Measurements from ENCODE around the gene BTBD9.

The BTBD9 gene

DNA sequence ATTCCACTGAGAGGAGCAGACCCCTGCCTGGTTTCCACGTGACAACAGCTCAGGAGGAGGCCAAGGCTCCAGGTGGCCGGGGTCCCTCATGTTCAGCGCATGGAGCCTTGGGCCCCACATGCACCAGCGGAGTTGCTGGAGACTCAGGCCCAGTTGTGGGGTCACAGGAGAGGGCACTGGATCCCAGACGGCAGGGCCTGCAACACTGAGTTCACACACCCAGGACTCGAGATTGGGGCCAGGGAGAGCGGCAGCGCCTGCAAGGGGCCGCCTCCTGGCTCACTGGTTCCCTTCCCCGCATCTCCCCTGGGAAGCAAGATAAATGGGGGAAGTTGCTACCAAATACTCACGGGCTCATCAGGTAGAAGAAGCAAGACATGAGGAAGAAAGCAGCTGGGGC lies 472.1 kb downstream of the BTBD9 start:
- Histone ChIP-seq H3K36me3 (ENCODE audit: control insufficient read depth, low read depth, low read length) (no peaks in the 10 kb centered on the region), H3K4me3 (ENCODE audit: low read length) (no peak overlapping the region), H3K4me1 (ENCODE audit: control insufficient read depth, low read depth, low read length) (peaks cover 11% of the 10 kb centered on the region), H3K9ac (ENCODE audit: low read length) (no peak overlapping the region), H3K27me3 (ENCODE audit: control insufficient read depth, insufficient read depth, low read length) (no peaks in the 10 kb centered on the region), H3K9me3 (ENCODE audit: control insufficient read depth, low read depth, low read length) (no peaks in the 10 kb centered on the region), H3K27ac (ENCODE audit: low read length) (no peak overlapping the region)

DNA sequence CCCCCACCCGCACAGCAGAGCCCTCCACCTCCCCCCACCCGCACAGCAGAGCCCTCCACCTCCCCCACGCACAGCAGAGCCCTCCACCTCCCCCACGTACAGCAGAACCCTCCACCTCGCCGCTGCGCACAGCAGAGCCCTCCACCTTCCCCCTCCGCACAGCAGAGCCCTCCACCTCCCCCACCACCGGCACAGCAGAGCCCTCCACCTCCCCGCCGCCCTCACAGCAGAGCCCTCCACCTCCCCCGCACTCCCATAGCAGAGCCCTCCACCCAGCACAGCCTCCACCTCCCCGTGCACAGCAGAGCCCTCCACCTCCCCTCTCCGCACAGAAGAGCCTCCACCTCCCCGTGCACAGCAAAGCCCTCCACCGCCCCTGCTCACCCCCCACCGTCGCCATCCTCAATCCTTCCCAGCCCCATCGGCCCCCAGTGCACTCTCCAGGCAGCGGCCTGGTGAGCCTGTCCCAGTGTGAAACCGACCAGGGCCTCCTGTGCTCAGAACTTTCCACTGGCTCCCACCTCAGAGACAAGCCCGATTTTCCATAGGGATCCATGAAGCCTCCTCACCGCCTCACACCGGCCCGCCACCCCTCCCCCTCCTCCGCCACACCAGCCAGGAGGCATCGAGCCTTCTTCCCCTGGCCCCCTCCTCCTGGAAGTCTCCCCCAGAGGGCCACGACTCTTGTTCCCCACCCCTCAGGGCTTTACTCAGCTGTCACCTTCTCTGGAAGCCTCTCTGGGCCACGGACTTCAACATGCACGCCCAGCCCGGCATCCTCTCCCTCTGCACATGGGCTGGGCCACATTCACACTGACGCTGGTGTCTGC lies 473.1 kb downstream of the BTBD9 start:
- peaks cover 11% of the 10 kb centered on the region for H3K4me1 ChIP-seq (ENCODE audit: control insufficient read depth, low read depth, low read length)
- H3K27me3 ChIP-seq (ENCODE audit: control insufficient read depth, insufficient read depth, low read length), result no peaks in the 10 kb centered on the region
- no peaks in the 10 kb centered on the region for H3K9me3 ChIP-seq (ENCODE audit: control insufficient read depth, low read depth, low read length)
- no peak overlapping the region for H3K27ac ChIP-seq (ENCODE audit: low read length)
- H3K9ac ChIP-seq (ENCODE audit: low read length), result no peak overlapping the region
- H3K36me3 ChIP-seq (ENCODE audit: control insufficient read depth, low read depth, low read length), result no peaks in the 10 kb centered on the region
- H3K4me3 ChIP-seq (ENCODE audit: low read length), result no peak overlapping the region

DNA sequence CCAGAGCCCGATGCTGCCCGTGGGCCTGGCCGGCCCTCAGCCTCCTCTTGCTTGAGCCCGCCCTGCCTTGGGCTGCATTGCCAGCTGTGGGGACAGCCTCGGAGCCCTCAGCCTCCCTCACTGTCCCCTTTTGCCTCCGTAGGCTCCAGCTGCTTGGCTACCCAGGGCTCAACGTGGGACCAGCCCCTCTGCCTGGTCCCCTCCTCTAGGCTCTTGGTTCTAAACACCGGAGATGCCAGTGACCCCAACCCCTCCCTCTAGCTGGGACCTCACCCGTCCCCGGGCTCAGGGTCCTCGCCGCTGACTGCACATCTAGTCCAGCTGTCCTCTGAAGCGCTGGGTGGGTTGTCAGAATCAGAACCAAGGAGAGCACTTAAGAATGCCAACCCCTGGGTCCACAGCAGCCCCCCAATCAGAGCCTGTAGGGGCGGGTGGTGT lies 475.0 kb downstream of the BTBD9 start:
- Histone ChIP-seq H3K4me3 (ENCODE audit: low read length) (no peak overlapping the region), H3K4me1 (ENCODE audit: control insufficient read depth, low read depth, low read length) (no peaks in the 10 kb centered on the region), H3K27ac (ENCODE audit: low read length) (no peak overlapping the region), H3K9me3 (ENCODE audit: control insufficient read depth, low read depth, low read length) (no peaks in the 10 kb centered on the region), H3K9ac (ENCODE audit: low read length) (no peak overlapping the region), H3K27me3 (ENCODE audit: control insufficient read depth, insufficient read depth, low read length) (no peaks in the 10 kb centered on the region), H3K36me3 (ENCODE audit: control insufficient read depth, low read depth, low read length) (no peaks in the 10 kb centered on the region)

DNA sequence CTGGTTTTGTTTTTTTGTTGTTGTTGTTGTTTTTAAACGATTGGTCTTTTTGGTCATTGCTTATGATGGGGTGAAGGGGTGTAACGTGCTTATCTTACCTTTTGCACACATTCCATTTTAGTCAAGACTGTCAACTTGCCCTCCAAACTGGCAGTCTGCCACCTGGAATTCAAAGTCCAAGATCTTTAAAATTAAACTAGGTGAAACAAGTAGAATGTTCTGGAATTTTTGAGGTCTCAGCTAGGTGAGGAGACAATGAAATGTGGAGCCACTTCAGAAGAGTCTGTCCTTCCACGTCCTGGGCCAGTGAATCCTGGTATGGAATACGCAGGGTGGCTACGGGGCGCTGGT lies 475.6 kb downstream of the BTBD9 start:
- Histone ChIP-seq H3K27ac (ENCODE audit: low read length) (no peak overlapping the region), H3K4me3 (ENCODE audit: low read length) (no peak overlapping the region), H3K27me3 (ENCODE audit: control insufficient read depth, insufficient read depth, low read length) (no peaks in the 10 kb centered on the region), H3K9ac (ENCODE audit: low read length) (no peak overlapping the region), H3K36me3 (ENCODE audit: control insufficient read depth, low read depth, low read length) (no peaks in the 10 kb centered on the region), H3K4me1 (ENCODE audit: control insufficient read depth, low read depth, low read length) (no peaks in the 10 kb centered on the region), H3K9me3 (ENCODE audit: control insufficient read depth, low read depth, low read length) (no peaks in the 10 kb centered on the region)

DNA sequence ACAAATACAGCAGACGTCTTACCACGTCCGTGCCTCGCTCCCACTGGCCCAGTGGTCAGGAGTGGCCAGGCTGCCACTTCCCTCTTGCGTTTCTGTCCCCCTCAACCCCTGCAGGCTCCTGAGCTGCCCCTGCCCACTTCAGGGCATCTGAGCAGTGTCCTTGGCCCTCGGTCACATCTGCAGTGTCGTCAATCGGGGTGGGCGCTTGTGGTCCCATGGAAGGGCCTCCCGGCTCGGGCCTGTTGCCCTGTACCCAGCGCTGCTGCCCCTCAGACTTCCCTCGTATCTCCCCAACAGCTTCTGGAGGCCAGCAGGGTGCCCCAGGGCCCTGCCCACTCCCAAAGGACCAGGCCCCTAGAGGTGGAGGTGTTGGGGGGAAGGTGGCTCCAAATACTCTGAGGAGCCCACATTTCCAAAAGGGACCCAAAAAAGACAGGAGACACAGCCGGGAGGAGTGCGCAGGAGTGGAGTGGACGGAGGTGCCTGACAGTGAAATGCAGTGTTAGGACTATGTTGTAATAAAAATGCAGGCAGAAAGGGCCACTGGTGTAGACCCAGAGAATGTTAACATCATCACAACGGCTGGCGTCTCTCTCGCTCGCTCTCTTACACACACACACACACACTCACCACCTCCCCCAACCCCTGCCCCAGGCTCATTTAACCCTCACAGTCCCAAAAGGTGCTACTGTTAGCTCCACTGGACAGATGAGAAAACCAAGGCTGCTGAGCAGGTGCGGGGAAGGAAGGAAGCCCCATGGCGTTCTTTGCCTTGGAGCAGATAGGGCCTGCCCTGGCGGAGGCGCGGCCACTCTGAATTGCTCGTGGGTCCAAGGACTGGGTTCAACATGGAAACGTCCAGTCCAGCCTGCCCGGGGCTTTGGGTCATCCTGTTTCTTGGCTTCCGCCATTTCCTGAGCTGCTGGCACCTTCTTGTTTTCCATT lies 476.3 kb downstream of the BTBD9 start:
- no peak overlapping the region for H3K9ac ChIP-seq (ENCODE audit: low read length)
- no peaks in the 10 kb centered on the region for H3K9me3 ChIP-seq (ENCODE audit: control insufficient read depth, low read depth, low read length)
- H3K27me3 ChIP-seq (ENCODE audit: control insufficient read depth, insufficient read depth, low read length), result no peaks in the 10 kb centered on the region
- no peak overlapping the region for H3K4me3 ChIP-seq (ENCODE audit: low read length)
- H3K4me1 ChIP-seq (ENCODE audit: control insufficient read depth, low read depth, low read length), result no peaks in the 10 kb centered on the region
- no peaks in the 10 kb centered on the region for H3K36me3 ChIP-seq (ENCODE audit: control insufficient read depth, low read depth, low read length)
- no peak overlapping the region for H3K27ac ChIP-seq (ENCODE audit: low read length)

- no peaks in the 10 kb centered on the region for H3K27me3 ChIP-seq (ENCODE audit: control insufficient read depth, insufficient read depth, low read length)
- no peaks in the 10 kb centered on the region for H3K36me3 ChIP-seq (ENCODE audit: control insufficient read depth, low read depth, low read length)
- H3K9ac ChIP-seq (ENCODE audit: low read length), result no peak overlapping the region
- H3K27ac ChIP-seq (ENCODE audit: low read length), result no peak overlapping the region
- no peaks in the 10 kb centered on the region for H3K9me3 ChIP-seq (ENCODE audit: control insufficient read depth, low read depth, low read length)
- H3K4me3 ChIP-seq (ENCODE audit: low read length), result no peak overlapping the region
- no peaks in the 10 kb centered on the region for H3K4me1 ChIP-seq (ENCODE audit: control insufficient read depth, low read depth, low read length)
Observed at GRCh38 chr6:38162493-38163185, 477.1 kb downstream of the BTBD9 start.

GRCh38 chr6:38161754-38162492 lies 477.8 kb downstream of the BTBD9 start:
- H3K4me1 ChIP-seq (ENCODE audit: control insufficient read depth, low read depth, low read length), result no peaks in the 10 kb centered on the region
- no peak overlapping the region for H3K9ac ChIP-seq (ENCODE audit: low read length)
- H3K27ac ChIP-seq (ENCODE audit: low read length), result no peak overlapping the region
- no peaks in the 10 kb centered on the region for H3K9me3 ChIP-seq (ENCODE audit: control insufficient read depth, low read depth, low read length)
- H3K27me3 ChIP-seq (ENCODE audit: control insufficient read depth, insufficient read depth, low read length), result no peaks in the 10 kb centered on the region
- no peak overlapping the region for H3K4me3 ChIP-seq (ENCODE audit: low read length)
- no peaks in the 10 kb centered on the region for H3K36me3 ChIP-seq (ENCODE audit: control insufficient read depth, low read depth, low read length)

DNA sequence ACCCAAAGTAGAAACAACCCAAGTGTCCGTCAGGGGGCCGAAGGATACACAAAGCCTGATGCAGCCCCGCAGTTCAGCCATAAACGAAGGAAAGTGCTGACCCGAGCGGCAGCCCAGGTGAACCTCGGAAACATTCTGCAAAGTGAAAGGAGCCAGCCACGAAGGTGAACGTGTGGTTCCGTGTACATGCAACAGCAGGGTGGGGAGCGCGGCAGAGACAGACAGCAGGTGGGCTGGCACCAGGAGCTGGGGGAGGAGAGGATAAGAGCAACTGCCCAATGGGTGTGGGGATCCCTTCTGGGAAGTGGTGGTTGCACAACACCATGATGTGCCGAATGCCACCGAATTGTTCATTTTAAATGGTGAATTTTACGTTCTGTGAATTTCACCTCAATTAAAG lies 478.4 kb downstream of the BTBD9 start:
- no peak overlapping the region for H3K9ac ChIP-seq (ENCODE audit: low read length)
- no peak overlapping the region for H3K27ac ChIP-seq (ENCODE audit: low read length)
- no peaks in the 10 kb centered on the region for H3K36me3 ChIP-seq (ENCODE audit: control insufficient read depth, low read depth, low read length)
- H3K4me3 ChIP-seq (ENCODE audit: low read length), result no peak overlapping the region
- H3K4me1 ChIP-seq (ENCODE audit: control insufficient read depth, low read depth, low read length), result no peaks in the 10 kb centered on the region
- H3K9me3 ChIP-seq (ENCODE audit: control insufficient read depth, low read depth, low read length), result no peaks in the 10 kb centered on the region
- no peaks in the 10 kb centered on the region for H3K27me3 ChIP-seq (ENCODE audit: control insufficient read depth, insufficient read depth, low read length)

- Histone ChIP-seq H3K4me3 (ENCODE audit: low read length) (no peak overlapping the region), H3K27me3 (ENCODE audit: control insufficient read depth, insufficient read depth, low read length) (no peaks in the 10 kb centered on the region), H3K9me3 (ENCODE audit: control insufficient read depth, low read depth, low read length) (no peaks in the 10 kb centered on the region), H3K9ac (ENCODE audit: low read length) (no peak overlapping the region), H3K36me3 (ENCODE audit: control insufficient read depth, low read depth, low read length) (no peaks in the 10 kb centered on the region), H3K27ac (ENCODE audit: low read length) (no peak overlapping the region), H3K4me1 (ENCODE audit: control insufficient read depth, low read depth, low read length) (no peaks in the 10 kb centered on the region)
Observed at GRCh38 chr6:38160831-38161230, 478.9 kb downstream of the BTBD9 start.

- Histone ChIP-seq H3K27ac (ENCODE audit: low read length) (no peak overlapping the region), H3K4me3 (ENCODE audit: low read length) (no peak overlapping the region), H3K9me3 (ENCODE audit: control insufficient read depth, low read depth, low read length) (no peaks in the 10 kb centered on the region), H3K36me3 (ENCODE audit: control insufficient read depth, low read depth, low read length) (no peaks in the 10 kb centered on the region), H3K27me3 (ENCODE audit: control insufficient read depth, insufficient read depth, low read length) (no peaks in the 10 kb centered on the region), H3K4me1 (ENCODE audit: control insufficient read depth, low read depth, low read length) (no peaks in the 10 kb centered on the region), H3K9ac (ENCODE audit: low read length) (no peak overlapping the region)
Observed at GRCh38 chr6:38159596-38159995, 480.1 kb downstream of the BTBD9 start.
